Measurements from ENCODE around the gene CLEC5A. TPM values are rescaled to one million over a fixed set of nuclear protein-coding genes. Genes with fewer than 3 reads are reported as not detected.
A peak's percentile ranks its signal among the peaks of the same experiment; 100 is the strongest.
"Not testable (repeated sequence)": the region's sequence is repeated elsewhere in the genome, so short reads cannot be mapped to it uniquely, and the experiment has no call there.

CLEC5A gene
- total RNA-seq, result 0.16 TPM in 1 of 2 replicates, not detected in the other
- not detected for polyA plus RNA-seq (2012)

DNA sequence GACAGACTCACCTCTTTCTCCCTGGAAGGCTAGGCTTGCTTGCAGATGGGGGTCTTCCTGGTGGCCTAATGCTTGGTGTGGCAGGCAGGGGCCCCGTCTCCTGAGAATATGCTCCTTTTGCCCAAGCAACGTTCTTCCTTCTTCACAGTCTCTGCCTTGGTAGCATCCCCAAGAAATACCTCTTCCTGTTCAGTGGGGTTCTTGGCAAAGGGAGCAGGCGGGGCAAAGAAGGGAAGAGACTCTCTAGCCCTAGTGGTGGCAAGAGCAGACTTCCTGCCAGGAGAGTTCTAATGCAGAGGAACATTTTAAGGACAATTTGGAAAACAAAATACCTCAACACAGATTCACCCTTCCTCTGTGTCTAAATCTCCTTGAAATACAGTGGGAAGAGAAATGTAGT lies at the start of gene CLEC5A:
Gene CLEC5A (minus strand): TSS at position 179 of the 400 bp plus-strand sequence. CDS start 682 bp downstream, outside the sequence.
- DNase-seq (ENCODE audit: low read depth), result no peak

DNA sequence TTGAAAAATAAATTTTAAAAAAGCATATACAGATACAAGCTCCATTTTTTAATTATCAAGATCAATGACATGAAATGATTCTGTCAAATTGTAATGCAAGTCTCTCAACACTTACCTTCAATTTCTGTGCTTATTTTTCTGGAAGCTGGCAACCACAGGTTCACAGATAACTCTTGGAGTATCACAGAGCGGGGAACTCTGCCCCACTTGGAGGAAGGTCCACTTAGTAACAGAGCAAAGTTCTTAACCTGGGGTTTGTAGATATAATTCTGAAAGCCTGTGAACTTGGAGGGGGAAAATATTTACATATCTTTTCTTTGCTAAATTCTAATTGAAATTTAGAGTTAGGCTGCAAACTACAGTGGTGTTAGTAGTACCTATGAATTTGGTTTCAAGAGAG lies 46.6 kb upstream of the CLEC5A start:
- DNase-seq (ENCODE audit: low read depth), result no peak

DNA sequence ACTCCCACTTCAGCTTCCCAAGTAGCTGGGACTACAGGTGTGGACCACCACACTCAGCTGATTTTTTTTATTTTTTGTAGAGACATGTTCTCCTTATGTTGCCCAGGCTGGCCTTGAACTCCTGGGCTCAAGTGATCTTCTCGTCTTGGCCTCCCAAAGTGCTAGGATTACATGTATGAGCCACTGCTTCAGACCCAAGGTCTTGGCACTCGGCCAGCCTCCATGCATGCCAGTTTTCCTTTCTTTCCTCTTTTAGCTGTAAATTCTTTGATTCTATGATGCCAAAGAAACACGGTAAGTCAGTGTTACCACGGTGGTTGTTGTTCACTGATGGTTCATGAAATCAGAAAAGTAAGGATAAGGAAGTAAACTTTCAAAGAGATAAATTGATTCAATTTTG lies 45.9 kb upstream of the CLEC5A start:
- no peak for DNase-seq (ENCODE audit: low read depth)

DNA sequence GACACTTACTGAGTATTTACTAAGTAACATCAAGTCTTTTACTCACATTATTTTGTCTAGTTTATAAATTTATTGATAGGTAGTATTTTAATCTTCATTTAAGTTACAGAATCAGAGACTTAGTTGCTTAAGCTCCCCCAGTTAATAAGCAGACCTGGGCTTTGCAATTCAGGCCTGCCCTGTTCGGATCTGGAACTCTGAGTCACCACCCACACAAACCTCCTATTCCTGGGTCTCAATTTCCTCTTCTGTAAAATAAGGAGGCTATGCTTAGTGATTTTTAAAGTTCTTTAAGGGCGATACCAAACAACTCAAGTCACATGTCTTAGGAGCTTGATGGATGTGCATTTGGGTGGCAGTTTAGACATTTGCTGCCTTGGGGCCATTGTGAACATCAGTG lies 45.4 kb upstream of the CLEC5A start:
- no peak for DNase-seq (ENCODE audit: low read depth)

DNA sequence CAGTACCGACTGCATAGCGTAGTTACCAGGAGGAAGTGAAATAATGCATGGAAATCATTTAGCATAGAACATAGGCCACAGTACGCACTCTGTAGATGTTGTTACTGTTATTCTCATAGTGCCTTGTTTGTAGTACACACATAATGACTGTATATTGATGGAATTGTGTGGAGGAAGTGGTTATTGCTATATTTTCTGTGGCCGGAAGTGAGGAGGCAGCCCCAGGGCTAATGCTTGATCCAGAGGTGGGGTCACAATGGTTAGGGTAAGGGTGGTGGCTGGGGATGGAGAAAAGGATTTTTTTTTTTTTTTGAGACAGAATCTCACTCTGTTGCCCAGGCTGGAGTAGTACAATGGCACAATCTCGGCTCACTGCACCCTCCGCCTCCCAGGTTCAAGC lies 44.4 kb upstream of the CLEC5A start:
- DNase-seq (ENCODE audit: low read depth), result no peak

DNA sequence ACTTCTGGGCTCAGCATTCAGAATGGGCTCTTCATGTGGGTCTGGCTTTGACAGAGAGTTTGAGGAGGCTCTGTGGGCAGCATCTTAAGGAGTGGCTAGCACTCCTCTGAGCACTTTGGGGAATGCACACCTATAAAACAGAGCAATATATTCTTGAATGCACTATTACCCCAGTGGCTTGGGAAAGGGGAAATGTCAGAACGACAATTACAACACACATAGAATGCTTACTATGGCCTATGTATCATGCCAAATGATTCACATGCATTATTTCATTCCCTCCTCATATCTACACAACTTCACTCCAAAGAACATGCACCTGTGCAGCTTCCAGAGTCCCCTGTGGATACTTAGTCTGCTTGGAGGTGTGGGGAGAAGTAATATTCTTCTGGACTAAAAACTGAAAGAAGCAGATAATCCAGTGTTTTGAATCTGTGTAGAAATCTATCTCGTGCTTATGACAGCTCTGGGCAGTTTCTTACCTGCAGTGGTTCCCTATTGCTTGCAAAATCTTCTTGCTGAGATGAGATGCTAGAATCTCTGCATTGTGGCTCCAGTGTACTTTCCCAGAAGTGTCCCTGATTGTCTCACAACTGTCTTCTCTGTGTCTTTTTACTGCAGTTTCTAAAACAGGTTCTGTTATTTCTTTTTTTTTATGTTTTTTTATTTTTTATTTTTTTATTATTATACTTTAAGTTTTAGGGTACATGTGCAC lies 43.4 kb upstream of the CLEC5A start:
- no peak for DNase-seq (ENCODE audit: low read depth)

DNA sequence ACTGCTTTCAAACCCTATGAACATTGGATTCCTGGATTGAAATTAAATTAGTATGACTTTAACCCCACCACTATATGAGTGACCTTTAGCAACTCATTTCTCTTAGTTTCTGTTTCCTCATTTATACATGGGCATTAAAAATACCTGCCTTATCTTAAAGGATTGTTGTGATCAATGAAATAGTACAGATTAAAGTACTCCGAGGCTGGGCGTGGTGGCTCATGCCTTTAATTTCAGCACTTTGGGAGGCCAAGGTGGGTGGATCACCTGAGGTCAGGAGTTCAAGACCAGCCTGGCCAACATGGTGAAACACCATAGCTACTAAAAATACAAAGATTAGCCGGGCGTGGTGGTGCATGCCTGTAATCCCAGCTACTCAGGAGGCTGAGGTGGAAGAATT lies 41.0 kb upstream of the CLEC5A start:
- not testable (repeated sequence) for DNase-seq (ENCODE audit: low read depth)

DNA sequence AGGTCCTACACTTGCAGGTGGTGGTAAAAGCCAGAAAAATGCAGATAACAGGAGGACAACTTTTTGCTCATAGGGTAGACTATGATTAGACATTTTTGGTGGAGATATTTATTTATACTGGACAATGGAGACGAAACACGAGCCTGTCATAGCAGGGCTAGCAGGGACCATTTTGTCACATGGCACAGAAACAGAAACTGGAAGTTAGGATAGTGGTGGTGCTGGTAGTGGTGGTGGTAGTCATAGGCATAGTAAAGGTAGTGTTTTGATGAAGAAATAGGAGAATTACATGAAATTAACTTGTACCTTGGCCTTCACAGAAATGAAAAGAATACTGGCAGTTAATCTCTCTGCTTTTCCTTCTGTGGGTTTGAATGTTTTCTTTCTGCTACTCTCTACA lies 40.1 kb upstream of the CLEC5A start:
- no peak for DNase-seq (ENCODE audit: low read depth)

DNA sequence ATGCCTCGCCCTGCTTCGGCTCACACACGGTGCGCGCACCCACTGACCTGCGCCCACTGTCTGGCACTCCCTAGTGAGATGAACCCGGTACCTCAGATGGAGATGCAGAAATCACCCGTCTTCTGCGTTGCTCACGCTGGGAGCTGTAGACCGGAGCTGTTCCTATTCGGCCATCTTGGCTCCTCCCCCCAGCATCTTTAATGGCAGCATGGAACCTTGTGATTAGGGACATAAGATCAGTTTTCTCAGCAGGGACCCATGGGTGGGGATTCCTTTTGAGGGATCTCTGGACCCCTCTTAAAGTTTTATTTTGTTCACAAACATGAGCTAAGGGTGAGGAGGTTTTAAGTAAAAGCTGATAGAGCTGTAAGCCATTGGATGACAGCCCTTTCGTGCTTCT lies 39.2 kb upstream of the CLEC5A start:
- DNase-seq (ENCODE audit: low read depth), result not testable (repeated sequence)

DNA sequence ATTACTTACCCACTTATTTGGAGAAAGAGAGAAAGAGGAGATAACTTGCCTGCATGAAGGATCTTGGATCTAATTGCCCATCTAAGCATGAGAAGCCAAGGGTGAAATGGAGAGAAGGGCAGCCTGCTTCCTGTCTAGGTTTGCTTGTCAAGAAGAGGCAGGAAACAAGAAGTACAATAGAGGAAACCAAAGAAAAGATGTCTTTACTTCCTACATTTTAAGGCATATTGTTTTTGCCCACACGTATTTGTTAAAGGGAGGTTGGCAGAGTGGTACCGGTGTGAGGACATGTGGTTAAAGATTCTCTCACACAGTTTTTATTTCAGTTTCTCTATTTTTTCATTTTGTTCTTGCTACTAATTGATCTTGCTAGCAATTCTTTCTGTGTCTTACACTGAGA lies 32.8 kb upstream of the CLEC5A start:
- DNase-seq (ENCODE audit: low read depth), result no peak

DNA sequence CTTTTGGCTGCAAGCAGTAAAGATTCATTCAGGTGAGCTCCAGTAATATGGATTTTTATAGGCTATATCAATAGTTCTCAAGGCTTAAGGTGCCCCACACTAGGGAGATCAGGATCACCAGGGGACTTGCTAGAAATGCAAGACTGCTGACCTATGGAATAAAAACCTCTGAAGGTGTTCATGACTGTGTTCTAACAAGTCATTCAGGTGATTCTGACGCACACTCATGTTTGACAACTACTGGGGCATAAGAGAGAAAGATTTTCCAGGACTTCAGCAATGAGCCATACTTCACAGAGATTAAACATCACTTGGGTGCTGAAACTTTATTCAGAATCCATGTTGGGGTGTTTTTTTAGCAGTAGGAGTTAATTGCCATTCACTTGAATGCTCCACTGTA lies 31.6 kb upstream of the CLEC5A start:
- no peak for DNase-seq (ENCODE audit: low read depth)

DNA sequence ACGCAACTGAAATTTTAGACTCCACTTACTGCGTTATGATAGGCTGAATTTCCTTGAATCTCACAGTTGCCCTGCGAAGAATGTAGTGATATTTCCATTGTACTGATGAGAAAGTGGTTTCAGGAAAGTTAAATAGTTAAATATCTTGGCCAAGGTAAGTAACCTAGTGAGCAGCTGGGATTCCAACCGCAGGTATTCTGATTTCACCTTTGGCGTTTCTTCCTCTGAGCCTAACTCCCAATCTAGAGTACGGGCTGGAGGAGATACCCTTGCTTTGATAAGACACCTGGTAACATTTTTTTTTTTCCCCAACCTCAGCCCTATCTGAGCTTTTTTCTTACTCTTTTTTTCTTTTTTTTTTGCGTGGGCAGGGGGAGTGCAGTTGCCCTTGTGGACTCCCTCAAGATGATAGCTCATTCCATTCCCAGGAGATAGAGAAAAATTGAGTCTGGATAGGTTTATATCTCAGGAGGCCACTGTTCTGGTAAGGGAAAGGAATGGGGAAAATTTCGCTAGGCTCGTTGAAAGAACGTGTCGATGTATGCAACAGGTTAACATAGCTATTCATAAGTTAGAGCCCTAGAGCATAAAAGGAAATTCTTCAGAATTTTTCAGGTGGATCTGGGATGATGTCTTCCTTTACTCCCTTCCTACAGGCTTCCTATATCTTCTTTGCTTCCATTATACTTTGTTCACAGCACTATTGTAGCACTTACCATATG lies 29.9 kb upstream of the CLEC5A start:
- DNase-seq (ENCODE audit: low read depth), result no peak

DNA sequence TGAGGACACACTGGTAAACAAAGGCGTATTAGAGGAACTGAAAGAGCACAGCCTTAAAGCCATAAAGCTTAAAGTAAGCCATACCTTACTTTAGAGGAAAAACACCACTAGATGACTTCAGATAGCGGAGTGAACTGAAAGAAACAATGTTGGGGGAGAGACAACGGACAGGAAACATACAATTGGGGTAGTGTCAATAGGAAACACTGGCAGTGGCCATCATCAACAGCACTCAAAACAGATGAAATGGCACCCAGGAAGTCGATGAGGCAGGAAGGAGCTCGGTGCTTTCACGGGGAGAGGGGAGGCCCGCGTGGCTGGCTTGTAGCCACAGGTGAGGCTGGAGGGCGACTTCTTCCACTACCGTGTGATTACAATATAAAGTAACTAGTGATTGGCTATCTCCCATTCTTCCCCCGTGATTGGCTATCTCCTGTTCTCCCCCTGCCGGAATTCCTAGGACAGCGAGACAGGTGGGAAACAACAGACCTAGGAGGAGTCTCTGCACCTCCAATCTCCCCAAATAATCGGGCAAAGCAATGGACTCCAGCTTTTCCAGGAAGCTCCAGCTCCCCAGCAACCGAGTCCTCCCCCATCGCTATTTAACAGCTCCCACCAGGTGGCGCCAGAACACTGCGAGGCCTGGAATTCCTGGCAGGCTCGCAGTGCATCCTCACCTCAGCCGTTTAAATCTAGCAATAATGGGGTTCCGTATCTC lies 29.2 kb upstream of the CLEC5A start:
- peak; percentile 82 for DNase-seq (ENCODE audit: low read depth)

DNA sequence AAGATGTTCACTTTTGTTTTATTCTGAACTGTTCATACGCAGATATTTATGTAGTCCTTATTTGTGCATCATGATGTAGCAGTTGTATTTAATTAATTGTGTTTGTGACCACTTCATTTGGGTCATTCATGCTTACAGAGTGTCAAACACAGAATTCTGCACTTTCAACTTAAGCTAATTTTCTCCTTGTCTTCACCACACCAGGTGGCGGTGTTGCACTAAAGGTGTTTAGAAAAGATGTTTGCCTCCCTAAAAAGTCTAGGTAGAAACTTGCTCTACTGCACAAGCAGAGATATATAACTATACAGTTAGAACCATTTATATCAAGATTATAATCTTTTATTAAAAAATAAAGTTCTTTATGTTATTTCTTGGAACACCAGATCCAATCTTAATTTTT lies 28.1 kb upstream of the CLEC5A start:
- no peak for DNase-seq (ENCODE audit: low read depth)

DNA sequence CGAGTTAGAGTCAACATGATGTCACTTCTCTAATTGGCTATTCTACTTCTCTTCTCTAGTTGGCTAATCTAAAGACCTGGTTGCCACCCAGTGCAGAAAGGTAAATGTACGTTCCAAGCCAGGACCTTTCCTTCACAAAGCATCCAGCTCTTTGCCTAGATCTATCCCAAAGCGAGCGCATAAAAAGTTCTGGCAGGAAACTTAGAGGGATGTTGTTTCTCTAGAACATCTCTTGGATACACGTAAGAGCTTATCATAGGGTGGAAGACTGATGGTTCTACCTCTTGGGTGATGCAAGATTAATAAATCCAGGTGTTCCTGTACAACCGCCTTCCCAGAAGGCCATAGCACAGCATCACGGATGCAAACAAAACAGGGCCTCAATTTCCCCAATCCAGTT lies 26.9 kb upstream of the CLEC5A start, which contains the start of gene TAS2R38:
Gene TAS2R38 (minus strand): TSS at position 101 of the 400 bp plus-strand sequence. CDS start 84 bp downstream, at position 17.
- DNase-seq (ENCODE audit: low read depth), result no peak

DNA sequence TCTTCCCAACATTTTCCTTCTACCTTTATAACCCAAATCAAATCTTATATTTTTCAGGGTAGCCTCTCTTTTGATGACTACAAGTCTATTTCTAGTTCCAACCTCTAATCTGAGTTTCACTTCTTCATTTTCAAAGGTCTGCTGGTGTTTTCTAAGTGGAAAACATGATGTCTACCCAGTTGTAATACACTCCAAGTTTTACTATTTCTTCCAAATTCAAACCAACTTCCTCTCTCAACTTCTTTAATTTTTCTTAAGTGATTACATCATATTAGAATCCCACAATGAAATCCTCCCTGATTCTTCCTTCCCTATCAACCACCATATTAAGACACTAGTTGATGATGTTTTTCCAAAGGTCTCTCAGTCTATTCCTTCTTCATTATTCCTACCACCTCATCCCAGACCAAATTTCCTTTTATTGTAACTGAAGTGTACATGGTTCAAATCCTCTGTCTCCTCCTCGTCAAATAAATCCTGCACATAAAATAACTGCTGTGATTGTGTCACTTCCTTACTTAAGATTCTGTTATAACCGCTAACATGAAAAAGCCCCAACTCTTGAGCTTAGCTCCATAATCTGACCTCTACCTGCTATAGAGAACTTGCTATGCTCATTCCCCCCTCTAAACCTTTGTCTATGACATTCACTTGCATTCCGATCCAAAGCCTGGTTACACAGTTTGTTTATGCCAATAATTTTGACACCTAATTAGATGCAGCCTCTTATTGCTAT lies 14.1 kb upstream of the CLEC5A start:
- DNase-seq (ENCODE audit: low read depth), result no peak

DNA sequence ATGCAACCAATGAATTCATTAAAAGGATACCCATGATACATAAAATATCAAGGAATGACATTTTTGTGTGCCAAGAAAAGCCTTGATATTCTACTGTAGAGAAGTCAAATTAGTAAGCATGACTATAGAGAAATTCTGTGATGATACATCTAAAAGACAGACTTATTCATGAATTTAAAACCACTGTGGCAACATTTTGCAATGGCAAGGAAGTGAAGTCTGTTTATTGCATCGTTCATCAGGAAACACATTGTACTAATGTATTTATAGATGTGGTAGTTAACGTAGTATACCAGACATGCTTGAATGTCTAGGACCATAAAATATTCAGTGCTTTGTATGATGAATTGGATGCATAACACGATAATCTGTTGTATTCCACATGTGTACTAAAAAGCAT lies 9.3 kb upstream of the CLEC5A start:
- DNase-seq (ENCODE audit: low read depth), result no peak

DNA sequence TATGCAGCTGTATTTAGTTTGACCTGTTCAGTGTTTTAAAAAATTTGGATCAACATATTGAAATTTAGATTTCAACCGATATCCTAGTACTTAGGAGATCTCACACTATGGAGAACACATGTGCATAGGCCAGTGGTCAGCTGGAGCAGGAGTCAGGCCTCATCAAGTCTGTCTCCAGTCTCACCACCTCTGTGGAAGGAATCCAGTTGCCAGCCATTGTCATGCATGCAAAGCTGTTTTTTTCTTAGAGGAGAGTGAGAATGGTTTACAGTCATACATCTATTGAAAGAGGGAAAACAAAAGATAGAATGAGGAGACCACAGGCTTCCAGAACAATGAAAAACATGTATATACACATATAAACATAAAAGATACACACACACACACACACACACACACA lies 7.6 kb upstream of the CLEC5A start:
- DNase-seq (ENCODE audit: low read depth), result no peak

DNA sequence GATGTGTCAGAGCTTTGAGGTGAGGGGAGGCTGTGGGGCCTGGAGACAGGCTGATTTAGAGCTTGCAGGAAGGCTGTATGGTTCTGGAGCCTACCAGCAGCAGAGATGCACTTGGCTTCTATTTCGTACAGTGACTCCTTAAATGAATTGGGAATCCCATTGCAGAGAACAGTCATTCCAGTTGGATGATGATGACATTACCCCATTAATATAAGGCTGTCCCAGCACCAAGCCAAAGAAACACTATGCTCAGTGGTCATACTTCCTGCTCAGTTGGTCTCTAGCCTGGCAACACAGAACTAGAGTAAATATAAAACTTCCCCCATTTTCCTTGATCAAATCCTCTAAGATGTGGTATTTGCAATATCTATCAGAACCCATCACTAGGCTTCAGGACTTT lies 5.7 kb upstream of the CLEC5A start:
- DNase-seq (ENCODE audit: low read depth), result no peak

DNA sequence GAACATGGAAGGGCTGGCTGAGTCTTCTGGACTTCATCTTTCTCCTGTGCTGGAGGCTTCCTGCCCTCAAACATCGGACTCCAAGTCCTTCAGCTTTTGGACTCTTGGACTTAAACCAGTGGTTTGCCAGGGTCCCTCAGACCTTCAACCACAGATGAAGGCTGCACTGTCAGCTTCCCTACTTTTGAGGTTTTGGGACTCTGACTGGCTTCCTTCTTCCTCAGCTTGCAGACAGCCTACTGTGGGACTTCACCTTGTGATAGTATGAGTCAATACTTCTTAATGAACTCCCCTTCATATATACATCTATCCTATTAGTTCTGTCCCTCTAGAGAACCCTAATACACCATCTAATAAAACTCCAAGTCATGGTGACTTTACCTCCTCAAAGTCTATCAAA lies 4.0 kb upstream of the CLEC5A start:
- no peak for DNase-seq (ENCODE audit: low read depth)

DNA sequence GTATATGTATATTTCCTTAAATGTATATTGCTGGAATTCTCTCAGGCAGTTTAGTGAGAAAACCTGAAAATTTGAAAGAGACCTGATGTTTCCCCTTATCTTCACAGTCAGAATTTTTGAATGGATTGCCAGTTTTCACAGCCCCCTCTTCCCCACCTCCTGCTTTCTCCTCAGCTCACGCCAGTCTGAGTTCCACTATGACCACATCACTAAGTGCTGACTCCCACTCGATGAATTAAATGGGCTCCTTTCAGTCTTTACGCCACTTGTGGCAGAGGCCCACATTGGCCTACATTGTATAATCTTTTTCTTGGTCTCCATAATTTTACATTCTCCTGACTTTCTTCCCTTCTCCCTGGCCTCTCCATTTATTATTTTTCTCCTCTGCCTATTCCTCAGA lies 3.1 kb upstream of the CLEC5A start:
- no peak for DNase-seq (ENCODE audit: low read depth)
